ENCODE data around the gene FBXW2.

FBXW2 gene

DNA sequence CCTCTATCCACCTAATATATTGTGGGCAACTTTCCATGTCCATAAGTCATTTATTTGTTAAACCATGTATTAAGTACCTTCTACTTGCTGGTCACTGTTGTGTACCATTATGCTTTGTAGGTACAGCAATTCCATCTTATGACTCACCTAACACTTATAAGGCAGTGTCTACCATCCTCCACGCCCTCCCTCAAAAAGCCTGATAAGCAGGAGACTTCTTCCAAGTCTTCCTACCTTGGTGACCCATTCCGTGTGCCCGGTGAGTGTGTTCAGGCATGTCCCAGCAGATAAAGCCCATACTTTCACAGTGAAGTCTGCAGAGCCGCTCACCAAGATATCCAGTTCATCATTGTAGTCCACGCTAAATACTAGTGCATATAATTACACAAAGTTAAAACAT, 17.4 kb downstream of the FBXW2 start:
- Histone ChIP-seq H3K36me3 (ENCODE audit: control insufficient read depth, insufficient read depth, low read length) (peaks cover 28% of the 10 kb centered on the region), H3K27me3 (ENCODE audit: control insufficient read depth, insufficient read depth, low read length) (no peaks in the 10 kb centered on the region), H3K4me3 (ENCODE audit: low read length) (no peak overlapping the region), H3K4me1 (ENCODE audit: control insufficient read depth, insufficient read depth, low read length) (no peaks in the 10 kb centered on the region), H3K27ac (ENCODE audit: low read depth, low read length) (no peak overlapping the region), H3K9ac (ENCODE audit: low read length) (no peak overlapping the region)

DNA sequence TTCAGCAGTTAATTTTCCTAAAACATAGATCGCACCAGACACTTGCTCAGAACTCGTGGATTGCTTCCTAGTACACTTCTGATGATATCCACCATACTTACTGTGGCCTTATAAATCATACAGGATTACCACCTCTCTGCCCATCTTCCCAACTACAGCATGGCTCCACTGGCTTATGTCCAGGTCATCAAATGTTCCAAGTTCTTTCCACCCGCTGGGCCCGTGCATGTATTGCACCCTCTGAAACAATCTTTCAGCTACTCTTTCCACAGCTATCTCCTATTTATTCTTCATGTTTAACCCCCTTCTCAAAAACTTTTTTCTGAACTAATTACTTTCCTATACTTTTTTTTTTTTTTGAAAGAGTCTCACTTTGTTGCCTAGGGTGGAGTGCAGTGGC, 18.5 kb downstream of the FBXW2 start:
- H3K27me3 ChIP-seq (ENCODE audit: control insufficient read depth, insufficient read depth, low read length) = no peaks in the 10 kb centered on the region
- H3K4me3 ChIP-seq (ENCODE audit: low read length) = no peak overlapping the region
- H3K27ac ChIP-seq (ENCODE audit: low read depth, low read length) = no peak overlapping the region
- H3K4me1 ChIP-seq (ENCODE audit: control insufficient read depth, insufficient read depth, low read length) = no peaks in the 10 kb centered on the region
- H3K9ac ChIP-seq (ENCODE audit: low read length) = no peak overlapping the region
- peaks cover 32% of the 10 kb centered on the region for H3K36me3 ChIP-seq (ENCODE audit: control insufficient read depth, insufficient read depth, low read length)

DNA sequence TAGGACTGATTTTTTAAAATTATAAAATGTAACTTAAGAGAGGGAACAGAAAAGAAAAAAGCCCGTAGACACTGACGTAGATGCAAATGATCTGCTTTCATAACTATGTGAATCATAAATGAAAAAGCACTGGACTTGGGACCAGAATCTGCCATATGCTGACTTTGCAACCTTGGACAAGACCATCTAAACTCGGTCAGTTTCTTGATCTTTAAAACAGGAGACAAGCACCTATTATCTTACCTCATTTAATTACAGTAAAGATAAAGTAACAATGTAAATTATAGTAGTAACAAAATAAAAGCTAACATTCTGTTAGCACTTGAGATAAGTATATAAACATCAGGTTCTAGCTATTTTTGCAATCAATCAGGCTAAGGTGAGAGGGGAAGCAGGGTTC, 20.0 kb downstream of the FBXW2 start:
- Histone ChIP-seq H3K36me3 (ENCODE audit: control insufficient read depth, insufficient read depth, low read length) (peaks cover 36% of the 10 kb centered on the region), H3K27me3 (ENCODE audit: control insufficient read depth, insufficient read depth, low read length) (no peaks in the 10 kb centered on the region), H3K9ac (ENCODE audit: low read length) (no peak overlapping the region), H3K4me1 (ENCODE audit: control insufficient read depth, insufficient read depth, low read length) (no peaks in the 10 kb centered on the region), H3K27ac (ENCODE audit: low read depth, low read length) (no peak overlapping the region), H3K4me3 (ENCODE audit: low read length) (no peak overlapping the region)

- Histone ChIP-seq H3K4me3 (ENCODE audit: low read length) (no peak overlapping the region), H3K9ac (ENCODE audit: low read length) (no peak overlapping the region), H3K4me1 (ENCODE audit: control insufficient read depth, insufficient read depth, low read length) (no peaks in the 10 kb centered on the region), H3K36me3 (ENCODE audit: control insufficient read depth, insufficient read depth, low read length) (peaks cover 25% of the 10 kb centered on the region), H3K27ac (ENCODE audit: low read depth, low read length) (no peak overlapping the region), H3K27me3 (ENCODE audit: control insufficient read depth, insufficient read depth, low read length) (no peaks in the 10 kb centered on the region)
These were observed 22.3 kb downstream of the FBXW2 start for GRCh38 chr9:120770931-120771330.

GRCh38 chr9:120768886-120769285, 24.3 kb downstream of the FBXW2 start:
- H3K36me3 ChIP-seq (ENCODE audit: control insufficient read depth, insufficient read depth, low read length) = peaks cover 24% of the 10 kb centered on the region
- no peak overlapping the region for H3K4me3 ChIP-seq (ENCODE audit: low read length)
- H3K27ac ChIP-seq (ENCODE audit: low read depth, low read length) = no peak overlapping the region
- no peaks in the 10 kb centered on the region for H3K4me1 ChIP-seq (ENCODE audit: control insufficient read depth, insufficient read depth, low read length)
- H3K27me3 ChIP-seq (ENCODE audit: control insufficient read depth, insufficient read depth, low read length) = no peaks in the 10 kb centered on the region
- no peak overlapping the region for H3K9ac ChIP-seq (ENCODE audit: low read length)

- Histone ChIP-seq H3K9ac (ENCODE audit: low read length) (no peak overlapping the region), H3K4me3 (ENCODE audit: low read length) (no peak overlapping the region), H3K36me3 (ENCODE audit: control insufficient read depth, insufficient read depth, low read length) (peaks cover 24% of the 10 kb centered on the region), H3K27ac (ENCODE audit: low read depth, low read length) (no peak overlapping the region), H3K4me1 (ENCODE audit: control insufficient read depth, insufficient read depth, low read length) (no peaks in the 10 kb centered on the region), H3K27me3 (ENCODE audit: control insufficient read depth, insufficient read depth, low read length) (no peaks in the 10 kb centered on the region)
These were observed 25.0 kb downstream of the FBXW2 start for GRCh38 chr9:120768247-120768646.

DNA sequence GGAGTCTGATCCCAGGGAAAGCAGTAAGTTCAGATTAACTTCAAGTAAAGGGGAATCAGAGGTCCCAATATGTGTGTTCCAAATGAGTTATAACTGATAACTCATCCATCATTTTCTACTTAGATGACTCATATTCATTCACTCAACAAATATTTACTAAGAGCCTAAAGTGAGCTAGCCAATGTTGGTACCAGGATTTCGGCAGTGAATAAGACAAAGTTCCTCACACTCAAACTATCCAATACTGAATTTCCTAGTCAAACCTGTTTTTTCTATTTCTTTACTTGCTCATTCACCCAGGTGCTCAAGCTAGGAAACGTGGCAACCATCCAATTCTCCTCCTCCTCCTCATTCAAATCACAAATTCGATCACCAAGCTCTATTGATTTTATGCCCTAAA, 25.8 kb downstream of the FBXW2 start:
- no peaks in the 10 kb centered on the region for H3K4me1 ChIP-seq (ENCODE audit: control insufficient read depth, insufficient read depth, low read length)
- H3K36me3 ChIP-seq (ENCODE audit: control insufficient read depth, insufficient read depth, low read length) = peaks cover 24% of the 10 kb centered on the region
- no peak overlapping the region for H3K4me3 ChIP-seq (ENCODE audit: low read length)
- no peak overlapping the region for H3K9ac ChIP-seq (ENCODE audit: low read length)
- H3K27me3 ChIP-seq (ENCODE audit: control insufficient read depth, insufficient read depth, low read length) = no peaks in the 10 kb centered on the region
- H3K27ac ChIP-seq (ENCODE audit: low read depth, low read length) = no peak overlapping the region

DNA sequence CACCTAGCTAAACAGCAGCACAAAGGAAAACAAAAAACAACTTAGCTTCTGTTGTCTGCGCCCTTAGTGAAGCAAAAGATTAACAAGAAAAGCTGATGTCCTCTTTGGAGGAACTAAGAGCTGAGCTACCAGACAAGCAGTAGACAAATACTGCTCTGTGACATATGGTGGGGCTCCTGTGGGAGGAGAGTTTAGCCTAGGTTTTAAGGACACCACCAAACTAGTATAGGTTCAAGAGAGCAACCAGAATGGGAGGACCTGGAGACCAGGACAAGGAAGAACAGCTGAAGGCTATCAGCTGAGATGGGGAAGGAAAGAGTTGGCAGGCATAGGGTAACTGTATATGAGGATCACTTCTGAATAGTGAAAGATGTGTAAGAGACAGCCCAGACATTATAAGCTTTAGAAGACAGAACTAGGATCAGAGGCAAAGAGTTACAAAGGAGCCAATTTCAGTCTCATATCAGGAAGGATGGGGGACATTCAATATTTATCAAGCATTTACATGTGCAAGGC, 27.2 kb downstream of the FBXW2 start:
- Histone ChIP-seq H3K27ac (ENCODE audit: low read depth, low read length) (no peak overlapping the region), H3K9ac (ENCODE audit: low read length) (no peak overlapping the region), H3K4me3 (ENCODE audit: low read length) (no peak overlapping the region), H3K4me1 (ENCODE audit: control insufficient read depth, insufficient read depth, low read length) (no peaks in the 10 kb centered on the region), H3K27me3 (ENCODE audit: control insufficient read depth, insufficient read depth, low read length) (no peaks in the 10 kb centered on the region), H3K36me3 (ENCODE audit: control insufficient read depth, insufficient read depth, low read length) (peaks cover 25% of the 10 kb centered on the region)

DNA sequence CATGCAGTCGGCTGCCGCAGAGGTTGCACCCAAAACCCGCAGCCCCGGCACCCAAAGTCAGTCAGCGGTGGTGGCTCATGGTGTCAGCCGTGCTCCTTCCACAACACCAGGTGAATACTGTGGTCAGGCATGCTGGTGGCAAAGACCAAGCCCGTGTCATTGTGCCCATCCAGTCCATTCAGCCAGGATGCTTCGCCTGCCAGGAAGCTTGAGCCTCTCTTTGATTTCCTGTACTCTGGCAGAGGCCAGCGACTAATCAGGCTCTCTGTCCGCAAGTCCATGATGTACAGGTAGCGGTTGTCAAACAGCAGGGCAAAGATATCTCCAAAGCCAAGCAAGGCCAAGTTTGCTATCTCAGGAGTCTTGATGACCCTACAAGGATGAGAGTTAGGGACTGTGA, 28.7 kb downstream of the FBXW2 start:
- Histone ChIP-seq H3K27ac (ENCODE audit: low read depth, low read length) (no peak overlapping the region), H3K9ac (ENCODE audit: low read length) (no peak overlapping the region), H3K27me3 (ENCODE audit: control insufficient read depth, insufficient read depth, low read length) (no peaks in the 10 kb centered on the region), H3K36me3 (ENCODE audit: control insufficient read depth, insufficient read depth, low read length) (peaks cover 21% of the 10 kb centered on the region), H3K4me3 (ENCODE audit: low read length) (no peak overlapping the region), H3K4me1 (ENCODE audit: control insufficient read depth, insufficient read depth, low read length) (no peaks in the 10 kb centered on the region)

DNA sequence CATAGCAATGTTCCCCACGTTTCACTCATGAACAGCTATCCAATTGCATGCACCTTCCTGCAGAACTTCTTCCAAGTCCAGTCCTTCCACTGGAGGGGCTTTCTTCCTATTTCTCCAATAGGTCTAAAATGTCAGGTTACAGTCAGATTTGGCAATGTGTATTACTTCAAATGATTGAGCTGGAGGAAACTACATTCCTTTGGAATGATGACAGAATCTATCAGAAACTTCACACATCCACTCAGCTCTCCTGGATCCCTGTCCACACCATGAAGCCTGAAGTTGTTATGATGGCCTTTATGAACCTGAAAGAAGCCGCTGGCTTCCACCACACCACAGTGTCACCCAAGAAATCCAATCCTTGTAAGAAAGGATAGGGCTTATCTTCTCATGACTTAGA, 32.2 kb downstream of the FBXW2 start:
- H3K4me3 ChIP-seq (ENCODE audit: low read length) = no peak overlapping the region
- H3K4me1 ChIP-seq (ENCODE audit: control insufficient read depth, insufficient read depth, low read length) = no peaks in the 10 kb centered on the region
- no peak overlapping the region for H3K27ac ChIP-seq (ENCODE audit: low read depth, low read length)
- no peak overlapping the region for H3K9ac ChIP-seq (ENCODE audit: low read length)
- peaks cover 13% of the 10 kb centered on the region for H3K36me3 ChIP-seq (ENCODE audit: control insufficient read depth, insufficient read depth, low read length)
- H3K27me3 ChIP-seq (ENCODE audit: control insufficient read depth, insufficient read depth, low read length) = no peaks in the 10 kb centered on the region

DNA sequence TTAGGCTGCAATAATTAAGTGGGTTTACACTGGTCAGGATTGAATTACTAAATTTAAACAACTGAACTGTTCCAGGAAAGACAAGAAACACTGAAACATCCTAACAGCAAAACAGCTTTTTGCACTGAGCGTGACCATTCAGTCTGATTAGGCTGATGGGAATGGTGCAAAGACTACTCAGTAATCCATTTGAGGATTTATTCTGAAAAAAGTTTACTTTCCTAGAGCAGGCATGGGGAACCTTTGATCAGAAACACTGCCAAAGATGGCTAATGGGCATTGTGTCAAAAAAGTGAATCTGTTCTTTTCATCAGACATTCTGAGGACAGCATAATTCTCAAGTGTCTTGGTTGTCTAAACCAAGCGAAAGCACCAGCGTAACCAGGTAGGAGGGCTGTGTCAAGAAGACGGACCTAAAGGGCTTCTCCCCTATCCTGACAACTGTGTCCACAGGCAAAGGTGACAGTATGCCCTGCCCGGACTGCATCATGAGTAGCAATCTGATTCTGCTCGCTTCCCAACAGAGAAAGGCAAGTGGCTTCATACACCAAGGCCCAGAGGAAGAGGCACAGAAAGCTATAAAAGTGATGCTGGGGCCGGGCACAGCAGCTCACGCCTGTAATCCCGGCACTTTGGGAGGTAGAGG, 33.3 kb downstream of the FBXW2 start:
- Histone ChIP-seq H3K27me3 (ENCODE audit: control insufficient read depth, insufficient read depth, low read length) (no peaks in the 10 kb centered on the region), H3K9ac (ENCODE audit: low read length) (no peak overlapping the region), H3K4me1 (ENCODE audit: control insufficient read depth, insufficient read depth, low read length) (no peaks in the 10 kb centered on the region), H3K27ac (ENCODE audit: low read depth, low read length) (no peak overlapping the region), H3K36me3 (ENCODE audit: control insufficient read depth, insufficient read depth, low read length) (peaks cover 13% of the 10 kb centered on the region), H3K4me3 (ENCODE audit: low read length) (no peak overlapping the region)

GRCh38 chr9:120758544-120758943, 34.7 kb downstream of the FBXW2 start:
- no peak overlapping the region for H3K27ac ChIP-seq (ENCODE audit: low read depth, low read length)
- H3K27me3 ChIP-seq (ENCODE audit: control insufficient read depth, insufficient read depth, low read length) = no peaks in the 10 kb centered on the region
- H3K36me3 ChIP-seq (ENCODE audit: control insufficient read depth, insufficient read depth, low read length) = peaks cover 6% of the 10 kb centered on the region
- H3K4me3 ChIP-seq (ENCODE audit: low read length) = no peak overlapping the region
- no peaks in the 10 kb centered on the region for H3K4me1 ChIP-seq (ENCODE audit: control insufficient read depth, insufficient read depth, low read length)
- no peak overlapping the region for H3K9ac ChIP-seq (ENCODE audit: low read length)
